KOPT-K1 (cell line): Measurements from ENCODE around the gene TTC12.
"Not testable (repeated sequence)": the region's sequence is repeated elsewhere in the genome, so short reads cannot be mapped to it uniquely, and the experiment has no call there.

ENCODE experiments used
- H3K27ac ChIP-seq: fragments of 200-600 bp; sonication (generic); 2 replicates; pipeline ENCODE4 v1.5.1; 2016; ENCODE audit warnings: antibody characterized with exemption, mild to moderate bottlenecking, low read depth, low read length; ENCODE audit not compliant: poor library complexity, severe bottlenecking
- H3K36me3 ChIP-seq: fragments of 200-600 bp; sonication (generic); 2 replicates; pipeline ENCODE4 v1.5.1; 2017; ENCODE audit warnings: antibody characterized with exemption, mild to moderate bottlenecking, low read length, moderate library complexity; ENCODE audit not compliant: insufficient read depth
- H3K9me3 ChIP-seq: fragments of 200-600 bp; sonication (generic); 2 replicates; pipeline ENCODE4 v1.5.1; 2017; ENCODE audit warnings: antibody characterized with exemption, low read length, mild to moderate bottlenecking; ENCODE audit not compliant: insufficient read depth, poor library complexity, severe bottlenecking

Gene TTC12

DNA sequence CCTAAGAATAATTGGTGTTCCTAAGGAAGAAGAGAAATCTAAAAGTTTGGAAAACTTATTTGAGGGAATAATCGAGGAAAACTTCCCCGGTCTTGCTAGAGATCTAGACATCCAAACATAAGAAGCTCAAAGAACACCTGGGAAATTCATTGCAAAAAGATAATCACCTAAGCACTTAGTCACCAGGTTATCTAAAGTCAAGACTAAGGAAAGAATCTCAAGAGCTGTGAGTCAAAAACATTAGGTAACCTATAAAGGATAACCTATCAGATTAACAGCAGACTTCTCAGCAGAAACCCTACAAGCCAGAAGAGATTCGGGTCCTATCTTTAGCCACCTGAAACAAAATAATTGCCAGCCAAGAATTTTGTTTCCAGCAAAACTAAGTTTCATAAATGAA lies 15.9 kb upstream of the TTC12 start:
- H3K36me3 ChIP-seq, H3K9me3 ChIP-seq, H3K27ac ChIP-seq: not testable (repeated sequence)

DNA sequence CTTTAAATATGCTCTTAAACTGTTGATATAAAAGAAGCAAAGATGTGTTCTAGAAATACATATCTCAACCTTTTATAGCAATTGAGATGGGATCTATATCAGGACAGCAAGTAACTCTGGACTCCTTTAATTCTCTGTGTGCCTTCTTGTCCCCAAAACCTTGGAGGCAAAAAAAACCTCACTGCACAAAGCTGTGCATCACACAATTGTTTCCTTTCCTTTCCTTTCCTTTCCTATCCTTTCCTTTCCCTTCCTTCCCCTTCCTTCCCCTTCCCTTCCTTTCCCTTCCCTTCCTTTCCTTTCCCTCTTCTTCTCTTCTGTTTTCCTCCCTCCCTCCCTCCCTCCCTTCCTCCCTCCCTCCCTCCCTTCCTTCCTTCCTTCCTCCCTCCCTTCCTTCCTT lies 9.5 kb upstream of the TTC12 start:
- Histone ChIP-seq H3K36me3 (no peaks in the 10 kb centered on the region), H3K9me3 (no peaks in the 10 kb centered on the region), H3K27ac (no peak overlapping the region)

DNA sequence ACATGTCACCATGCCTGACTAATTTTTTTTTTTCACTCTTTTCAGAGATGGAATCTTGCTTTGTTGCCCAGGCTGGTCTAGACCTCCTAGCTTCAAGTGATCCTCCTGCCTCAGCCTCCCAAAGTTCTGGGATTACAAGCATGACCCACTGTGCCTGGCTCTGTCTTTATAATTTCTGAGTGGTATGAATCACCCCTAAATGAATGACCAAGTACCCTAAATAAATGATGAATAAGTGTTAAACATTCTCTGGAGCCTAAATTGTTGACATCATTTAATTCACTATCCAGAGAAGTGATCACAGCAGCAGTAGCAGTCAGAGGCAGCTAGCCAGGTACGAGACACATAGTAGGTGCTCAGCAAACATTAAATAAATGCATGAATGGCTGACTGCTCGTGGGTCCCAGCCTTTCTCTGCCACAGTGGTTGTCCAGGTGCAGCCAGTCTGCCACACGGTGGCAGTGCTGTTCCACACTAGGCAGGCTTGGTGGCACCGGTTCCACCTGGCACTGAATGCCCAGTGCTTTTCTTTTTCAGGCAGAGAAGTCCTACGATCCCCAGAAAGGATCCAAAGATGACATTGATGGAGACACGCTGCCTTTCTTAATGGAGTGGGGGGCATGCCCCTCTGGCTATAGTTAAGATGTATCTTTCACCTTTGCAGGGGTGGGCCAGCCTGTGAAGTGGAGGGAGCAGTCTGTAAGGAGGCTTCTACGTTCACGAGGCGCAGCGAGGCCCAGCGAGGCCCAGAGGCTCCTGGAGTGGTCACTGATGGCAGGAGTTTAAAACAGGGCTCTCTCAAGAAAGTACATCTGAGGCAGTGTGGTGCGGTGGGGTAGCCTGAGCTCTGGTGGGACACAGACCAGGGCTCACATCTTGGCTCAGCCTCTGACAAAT lies 8.7 kb upstream of the TTC12 start:
- Histone ChIP-seq H3K27ac (no peak overlapping the region), H3K36me3 (no peaks in the 10 kb centered on the region), H3K9me3 (no peaks in the 10 kb centered on the region)

DNA sequence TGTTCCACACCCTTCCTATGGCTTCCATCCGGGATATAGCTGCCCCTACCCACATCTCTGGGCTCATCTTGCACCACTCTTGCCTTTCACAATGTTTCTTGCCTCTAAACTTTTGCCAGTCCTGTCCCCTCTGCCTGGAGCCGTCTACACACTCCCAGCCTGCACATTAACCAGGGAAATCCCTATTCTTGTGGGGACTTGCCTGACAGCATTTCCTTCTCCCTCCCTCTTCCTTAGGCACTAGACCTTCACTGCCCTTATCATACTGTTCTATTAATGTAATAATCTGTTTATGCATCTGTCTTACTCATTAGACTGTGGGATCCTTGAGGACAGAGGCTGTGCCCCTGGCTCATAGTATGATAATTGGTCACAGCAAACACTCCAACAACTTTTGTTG lies 5.8 kb upstream of the TTC12 start:
- no peak overlapping the region for H3K27ac ChIP-seq

DNA sequence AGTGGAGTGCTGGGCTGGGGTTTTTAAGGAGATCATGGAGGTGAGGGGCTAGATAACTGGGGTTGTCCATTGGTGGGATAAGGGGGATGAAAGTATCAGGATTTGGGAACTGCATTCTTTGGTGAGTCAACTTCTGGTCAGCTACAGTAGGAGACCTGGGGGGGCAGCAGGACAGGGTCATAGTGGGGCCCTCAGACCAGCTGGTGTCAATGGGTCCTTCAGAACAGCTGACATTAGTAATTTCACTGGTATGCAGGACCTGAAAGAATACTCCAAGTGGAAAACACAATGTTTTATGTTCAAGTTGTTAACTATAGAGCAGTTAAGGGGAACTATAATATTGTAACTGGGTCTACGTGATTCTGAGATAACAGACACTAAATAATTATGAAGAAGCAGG lies 2.8 kb upstream of the TTC12 start:
- no peak overlapping the region for H3K27ac ChIP-seq

More for the DNA sequence above, 5.8 kb upstream of the TTC12 start:
- Histone ChIP-seq H3K36me3 (no peaks in the 10 kb centered on the region), H3K9me3 (no peaks in the 10 kb centered on the region)

DNA sequence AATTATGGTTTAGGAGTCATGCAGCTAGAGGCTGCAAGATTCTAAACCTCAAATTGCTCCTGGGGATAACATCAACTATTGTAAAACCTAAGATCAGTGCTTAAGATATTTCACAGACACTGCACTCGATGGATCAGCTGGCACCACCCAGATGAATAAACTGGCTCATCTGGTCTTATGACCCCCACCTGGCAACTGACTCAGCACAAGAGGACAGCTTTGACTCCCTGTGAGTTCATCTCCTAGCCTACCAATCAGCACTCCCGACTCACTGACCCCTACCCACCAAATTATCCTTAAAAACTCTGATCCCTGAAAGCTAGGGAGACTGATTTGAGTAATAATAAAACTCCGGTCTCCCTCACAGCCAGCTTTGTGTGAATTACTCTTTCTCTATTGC lies 782 bp upstream of the TTC12 start:
- Histone ChIP-seq H3K9me3 (no peaks in the 10 kb centered on the region), H3K36me3 (no peaks in the 10 kb centered on the region), H3K27ac (no peak overlapping the region)

More for the DNA sequence above, 2.8 kb upstream of the TTC12 start:
- no peaks in the 10 kb centered on the region for H3K36me3 ChIP-seq
- no peaks in the 10 kb centered on the region for H3K9me3 ChIP-seq

DNA sequence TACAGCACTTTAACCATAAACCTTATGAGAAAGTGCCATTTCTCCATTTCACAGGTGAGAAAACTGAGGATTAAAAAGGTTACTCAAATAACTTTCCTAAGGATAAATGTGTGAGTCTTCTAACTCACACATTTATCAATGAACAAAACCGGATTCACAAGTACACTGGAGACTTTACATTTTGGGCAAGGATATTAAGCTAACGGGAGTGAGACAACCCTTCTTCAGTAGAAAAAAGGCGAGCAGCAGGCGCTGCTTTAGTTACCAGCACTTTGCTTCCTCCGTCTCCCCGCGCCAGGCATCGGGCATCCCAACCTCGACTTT lies 356 bp upstream of the TTC12 start:
- Histone ChIP-seq H3K27ac (no peak overlapping the region), H3K36me3 (no peaks in the 10 kb centered on the region), H3K9me3 (no peaks in the 10 kb centered on the region)

DNA sequence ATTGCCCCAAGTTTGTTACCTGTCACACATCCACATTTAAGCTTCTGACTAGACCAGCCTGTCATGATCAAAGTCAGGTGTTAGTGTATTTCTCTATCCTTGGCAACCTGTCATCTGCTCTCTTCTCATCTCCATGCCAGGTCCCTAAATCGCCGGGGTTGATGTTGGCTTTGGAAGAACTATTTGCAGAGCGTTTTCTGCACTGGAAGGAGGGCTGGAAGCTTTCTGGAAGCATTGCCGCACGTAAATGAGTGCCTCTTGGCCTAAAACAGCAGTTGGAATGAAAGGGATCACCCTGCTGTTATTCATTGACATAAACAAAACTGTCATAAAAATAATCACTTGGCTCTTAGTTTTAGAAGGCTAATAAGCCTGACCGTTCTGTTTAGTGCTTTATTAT lies 1.4 kb downstream of the TTC12 start:
- no peaks in the 10 kb centered on the region for H3K36me3 ChIP-seq
- no peaks in the 10 kb centered on the region for H3K9me3 ChIP-seq
- H3K27ac ChIP-seq, result no peak overlapping the region

DNA sequence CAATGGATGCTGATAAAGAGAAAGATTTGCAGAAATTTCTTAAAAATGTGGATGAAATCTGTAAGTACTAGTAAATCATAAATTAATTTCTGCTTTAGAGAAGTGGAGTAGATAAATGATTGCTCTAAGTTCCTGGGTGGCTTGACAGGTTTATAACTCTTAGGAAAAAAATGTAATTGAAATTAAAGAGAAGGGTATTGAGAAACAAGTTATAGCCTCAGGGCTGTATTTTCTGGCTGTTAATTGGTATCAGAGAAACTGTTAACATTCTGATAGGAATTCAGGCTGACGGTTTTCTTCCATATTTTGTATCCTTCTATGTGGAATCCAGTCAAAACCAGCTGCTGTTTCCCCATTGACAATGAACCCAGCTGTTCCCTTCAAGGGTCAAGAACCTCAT lies 1.9 kb downstream of the TTC12 start:
- no peaks in the 10 kb centered on the region for H3K9me3 ChIP-seq
- no peaks in the 10 kb centered on the region for H3K36me3 ChIP-seq
- H3K27ac ChIP-seq, result no peak overlapping the region

DNA sequence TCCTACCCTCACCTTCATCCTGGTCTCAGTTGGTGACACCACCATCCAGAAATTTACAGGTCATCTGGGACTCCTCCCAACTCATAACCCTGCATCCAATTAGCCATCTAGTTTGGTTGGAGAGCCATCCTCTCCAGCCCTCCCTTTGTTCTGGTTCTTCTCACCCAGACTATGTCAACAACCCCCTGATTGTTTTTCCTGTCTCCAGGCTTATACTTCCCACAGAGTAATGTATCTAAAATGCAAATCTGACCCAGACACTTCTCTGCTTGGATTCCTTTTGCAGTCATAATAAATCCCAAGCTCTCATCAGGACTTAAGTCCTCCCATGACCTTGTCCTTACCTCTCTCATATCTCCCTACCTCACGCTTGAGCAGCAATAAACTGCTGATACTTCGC lies 3.0 kb downstream of the TTC12 start:
- Histone ChIP-seq H3K36me3 (no peaks in the 10 kb centered on the region), H3K27ac (no peak overlapping the region)

DNA sequence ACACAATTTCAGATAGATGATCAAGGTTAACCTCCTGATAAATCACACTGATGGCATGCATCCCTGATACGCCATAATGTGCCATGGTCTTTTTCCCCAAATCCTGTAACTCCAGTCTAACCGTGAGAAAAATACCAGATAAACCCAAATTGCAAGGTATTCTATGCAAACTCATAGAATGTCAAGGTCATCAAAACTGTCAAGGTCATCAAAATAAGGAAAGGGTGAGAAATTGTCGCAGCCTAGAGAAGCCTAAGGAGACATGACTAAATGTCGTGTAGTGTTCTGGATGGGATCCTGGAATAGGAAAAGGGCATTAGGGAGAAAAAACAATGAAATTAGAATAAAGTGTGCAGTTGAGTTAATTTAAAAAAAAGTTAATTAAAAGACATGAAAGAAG lies 4.7 kb downstream of the TTC12 start:
- no peak overlapping the region for H3K27ac ChIP-seq
- H3K36me3 ChIP-seq, result no peaks in the 10 kb centered on the region
- H3K9me3 ChIP-seq, result no peaks in the 10 kb centered on the region

More for the DNA sequence above, 3.0 kb downstream of the TTC12 start:
- no peaks in the 10 kb centered on the region for H3K9me3 ChIP-seq

DNA sequence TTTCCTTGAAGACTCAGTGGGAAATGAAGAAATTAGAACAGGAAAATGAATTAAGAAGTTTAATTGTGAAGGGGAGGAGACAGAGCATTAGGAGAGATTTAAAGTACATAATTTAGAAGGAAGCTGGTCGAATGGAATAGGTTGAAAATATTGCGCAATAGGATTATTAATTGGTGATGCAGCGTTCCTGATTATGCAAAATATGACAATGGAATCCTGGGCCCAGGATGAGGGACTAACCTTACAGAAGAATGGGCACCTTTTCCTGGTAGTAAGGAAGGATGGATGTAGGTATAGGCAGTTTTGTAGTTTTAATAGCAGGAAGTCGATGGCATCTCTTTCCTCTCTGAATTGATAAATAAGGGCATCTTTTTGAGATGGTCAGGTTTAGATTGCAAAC lies 7.8 kb downstream of the TTC12 start:
- Histone ChIP-seq H3K9me3 (no peaks in the 10 kb centered on the region), H3K36me3 (no peaks in the 10 kb centered on the region), H3K27ac (no peak overlapping the region)

DNA sequence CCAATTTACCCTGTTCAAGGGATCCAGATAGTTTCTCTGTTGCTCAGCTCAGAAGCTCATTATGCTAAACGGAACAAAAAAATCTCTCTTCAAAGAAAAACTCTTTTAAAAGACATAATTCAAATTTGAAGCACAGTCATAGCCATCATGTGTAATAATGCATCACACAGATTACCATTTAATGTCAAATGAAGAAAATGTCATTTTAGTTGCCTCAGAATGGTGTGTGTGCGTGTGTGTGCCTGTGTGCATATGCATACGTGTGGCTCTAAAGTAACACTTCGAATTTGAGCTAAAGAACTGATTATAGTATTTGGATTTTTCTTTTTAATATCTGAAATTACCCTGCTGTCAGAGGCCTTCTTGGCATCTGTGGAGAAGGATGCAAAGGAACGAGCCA lies 9.9 kb downstream of the TTC12 start:
- H3K27ac ChIP-seq, result no peak overlapping the region
- H3K9me3 ChIP-seq, result no peaks in the 10 kb centered on the region
- no peaks in the 10 kb centered on the region for H3K36me3 ChIP-seq

DNA sequence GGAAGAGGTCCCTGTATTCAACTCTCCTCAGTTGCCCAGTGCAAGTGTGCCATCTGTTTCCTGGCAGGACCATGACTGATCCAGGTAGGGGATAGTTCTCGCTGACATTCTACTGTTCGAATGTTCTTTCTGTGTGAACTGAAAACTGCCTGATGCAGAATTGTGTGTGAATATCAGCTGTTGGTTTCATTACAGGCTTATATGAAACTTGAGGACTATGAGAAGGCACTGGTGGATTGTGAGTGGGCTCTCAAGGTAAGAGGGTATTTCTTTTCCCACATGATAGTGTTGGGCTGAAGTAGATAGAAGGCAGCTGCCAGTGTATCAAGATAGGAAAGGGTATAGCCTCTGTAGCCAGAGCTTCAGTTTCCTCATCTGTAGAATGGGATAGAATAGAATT lies 15.3 kb downstream of the TTC12 start:
- H3K9me3 ChIP-seq, result no peaks in the 10 kb centered on the region
- no peaks in the 10 kb centered on the region for H3K36me3 ChIP-seq
- H3K27ac ChIP-seq, result no peak overlapping the region

DNA sequence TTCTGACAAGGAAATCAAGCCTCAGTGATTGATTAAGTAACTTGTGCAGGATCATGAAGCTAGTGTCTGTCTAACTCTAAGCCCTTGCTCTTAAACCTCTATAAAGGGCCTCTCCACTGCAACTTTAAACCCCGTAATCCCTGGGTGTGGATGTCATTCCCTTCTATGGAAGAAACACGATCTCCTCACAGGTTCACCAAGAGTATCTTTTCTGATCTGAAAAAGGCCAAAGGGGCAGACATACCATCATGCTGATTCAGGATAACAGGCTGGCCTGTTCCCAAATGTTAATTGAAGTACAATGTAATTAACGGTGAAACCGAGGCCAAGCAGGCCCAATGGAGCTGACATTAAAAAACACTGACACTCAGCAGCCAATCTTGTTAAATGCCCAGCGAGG lies 17.1 kb downstream of the TTC12 start:
- H3K36me3 ChIP-seq, result no peaks in the 10 kb centered on the region
- no peaks in the 10 kb centered on the region for H3K9me3 ChIP-seq
- H3K27ac ChIP-seq, result no peak overlapping the region

DNA sequence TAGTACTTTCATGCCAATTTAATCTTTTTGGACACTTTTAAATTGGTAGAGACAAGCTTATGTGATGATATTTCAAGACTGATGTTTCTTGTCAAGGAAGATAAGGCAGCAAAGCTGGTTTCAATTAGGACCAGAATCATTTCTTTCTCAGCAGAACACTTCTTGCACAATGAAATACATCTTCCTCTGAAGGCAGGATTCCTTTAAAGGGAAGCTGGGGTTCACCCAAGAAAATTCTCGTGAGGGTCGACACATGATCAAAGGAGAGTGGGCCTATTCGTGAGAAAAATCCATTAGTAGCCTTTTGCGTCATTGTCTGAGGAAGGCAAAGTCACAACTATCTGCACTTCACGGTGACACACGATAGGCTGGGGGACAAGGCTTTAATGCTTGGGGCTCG lies 17.6 kb downstream of the TTC12 start:
- Histone ChIP-seq H3K36me3 (no peaks in the 10 kb centered on the region), H3K27ac (no peak overlapping the region)

More for the DNA sequence above, 17.6 kb downstream of the TTC12 start:
- H3K9me3 ChIP-seq, result no peaks in the 10 kb centered on the region
